ENCODE data around the gene PPP2R2C. TPM values are rescaled to one million over a fixed set of nuclear protein-coding genes. Genes with fewer than 3 reads are reported as not detected.

Gene PPP2R2C
- total RNA-seq, 1 donor from 2014 or later = 10.8 TPM

- no peak for DNase-seq (ENCODE audit: extremely low spot score, unreplicated experiment)
- H3K36me3 Mint-ChIP-seq = no peaks in the 10 kb centered on the region
- no peak overlapping the region for H3K4me3 Mint-ChIP-seq
- no peaks in the 10 kb centered on the region for H3K9me3 Mint-ChIP-seq
- no peak for TF ChIP-seq CTCF (conservative IDR thresholded peaks at IDR 0.05)
- peaks cover 12% of the 10 kb centered on the region for H3K27me3 Mint-ChIP-seq
- H3K27ac Mint-ChIP-seq = peak overlapping the region; percentile 21
- no peaks in the 10 kb centered on the region for H3K4me1 Mint-ChIP-seq (ENCODE audit: unreplicated experiment)
These were observed 146.6 kb downstream of the PPP2R2C start for GRCh38 chr4:6325788-6326290.

- peaks cover 12% of the 10 kb centered on the region for H3K27me3 Mint-ChIP-seq
- DNase-seq (ENCODE audit: extremely low spot score, unreplicated experiment) = no peak
- H3K36me3 Mint-ChIP-seq = no peaks in the 10 kb centered on the region
- no peaks in the 10 kb centered on the region for H3K4me1 Mint-ChIP-seq (ENCODE audit: unreplicated experiment)
- no peak for TF ChIP-seq CTCF (conservative IDR thresholded peaks at IDR 0.05)
- H3K9me3 Mint-ChIP-seq = no peaks in the 10 kb centered on the region
- no peak overlapping the region for H3K4me3 Mint-ChIP-seq
- H3K27ac Mint-ChIP-seq = peak overlapping the region; percentile 46
These were observed 147.2 kb downstream of the PPP2R2C start for GRCh38 chr4:6324999-6325787.

- Mint-ChIP-seq H3K27me3 (peaks cover 9% of the 10 kb centered on the region), H3K27ac (no peak overlapping the region), H3K36me3 (no peaks in the 10 kb centered on the region), H3K4me1 (ENCODE audit: unreplicated experiment) (no peaks in the 10 kb centered on the region), H3K9me3 (no peaks in the 10 kb centered on the region), H3K4me3 (no peak overlapping the region)
- TF ChIP-seq CTCF (conservative IDR thresholded peaks at IDR 0.05) = no peak
- DNase-seq (ENCODE audit: extremely low spot score, unreplicated experiment) = no peak
These were observed 147.9 kb downstream of the PPP2R2C start for GRCh38 chr4:6324461-6324998.

GRCh38 chr4:6322761-6323566, 149.4 kb downstream of the PPP2R2C start:
- Mint-ChIP-seq H3K27me3 (peaks cover 2% of the 10 kb centered on the region), H3K4me3 (no peak overlapping the region), H3K4me1 (ENCODE audit: unreplicated experiment) (no peaks in the 10 kb centered on the region), H3K36me3 (no peaks in the 10 kb centered on the region), H3K27ac (no peak overlapping the region), H3K9me3 (no peaks in the 10 kb centered on the region)
- DNase-seq (ENCODE audit: extremely low spot score, unreplicated experiment) = no peak
- TF ChIP-seq CTCF (conservative IDR thresholded peaks at IDR 0.05) = no peak

GRCh38 chr4:6322067-6322760, 150.2 kb downstream of the PPP2R2C start:
- peaks cover 3% of the 10 kb centered on the region for H3K27me3 Mint-ChIP-seq
- no peak for TF ChIP-seq CTCF (conservative IDR thresholded peaks at IDR 0.05)
- H3K4me3 Mint-ChIP-seq = no peak overlapping the region
- DNase-seq (ENCODE audit: extremely low spot score, unreplicated experiment) = no peak
- no peaks in the 10 kb centered on the region for H3K4me1 Mint-ChIP-seq (ENCODE audit: unreplicated experiment)
- H3K27ac Mint-ChIP-seq = no peak overlapping the region
- no peaks in the 10 kb centered on the region for H3K9me3 Mint-ChIP-seq
- no peaks in the 10 kb centered on the region for H3K36me3 Mint-ChIP-seq
